GM10248 (cell line): ENCODE measurements around the gene LY6G5C.

Experiments used
- CTCF ChIA-PET: fragments of 300-600 bp; sonication (Branson Sonifier 250); formaldehyde crosslinking; extraction: SDS; loops from one replicate; lab custom pipeline; 2021; ENCODE audit warnings: antibody characterized with exemption; lab: Yijun Ruan, JAX
- POLR2A ChIA-PET: fragments of 350-650 bp; sonication (Branson Sonifier 250); formaldehyde crosslinking; extraction: SDS; loops from one replicate; lab custom pipeline; 2020; ENCODE audit warnings: antibody characterized with exemption; lab: Yijun Ruan, JAX
- DNase-seq: peaks from one replicate; pipeline ENCODE4 v3.0.0; 2012; ENCODE audit errors: extremely low spot score
- CTCF ChIP-seq: IDR thresholded peaks from 2 replicates; pipeline ENCODE4 v1.5.1; 2012; ENCODE audit warnings: mild to moderate bottlenecking, low read depth; ENCODE audit errors: extremely low read depth, missing control alignments, control extremely low read depth

Gene LY6G5C

GRCh38 chr6:31691564-31692108 is 10.8 kb upstream of the LY6G5C start:
- TF ChIP-seq CTCF = no peak
- ChIA-PET POLR2A (interaction anchor here (0.5 to 1.3 kb wide), 2 partner anchors 136 to 219 kb away, joined by 3 read pairs; partner anchors contain the start of gene HSPA1B), CTCF (interaction anchor here (1.0 to 6.1 kb wide), 5 partner anchors 11 to 104 kb away, joined by 3 to 26 read pairs (median 11); partner anchors contain the start of genes LY6G5C, LY6G6D and VARS1)
- no peak for DNase-seq

GRCh38 chr6:31691078-31691463 is 10.2 kb upstream of the LY6G5C start:
- ChIA-PET CTCF (interaction anchor here (1.5 to 6.1 kb wide), 5 partner anchors 7 to 79 kb away, joined by 3 to 26 read pairs (median 11); partner anchors contain the start of genes LY6G5C and LY6G6D), POLR2A (no interaction called here)
- DNase-seq = no peak
- TF ChIP-seq CTCF = no peak

- no peak for DNase-seq
- CTCF ChIA-PET = interaction anchor here (0.7 to 6.1 kb wide), 9 partner anchors 8 to 144 kb away, joined by 3 to 26 read pairs (median 4); partner anchors contain the start of genes ATP6V1G2, LY6G5C and LY6G6D
- TF ChIP-seq CTCF = no peak
- POLR2A ChIA-PET = interaction anchor here (0.6 kb wide), 1 partner anchor 130 kb away, joined by 10 read pairs; no protein-coding TSS in a partner anchor
Observed at GRCh38 chr6:31690231-31691077, 9.6 kb upstream of the LY6G5C start.

- POLR2A ChIA-PET = no interaction called here
- CTCF ChIA-PET = interaction anchor here (1.0 to 5.9 kb wide), 8 partner anchors 9 to 69 kb away, joined by 3 to 20 read pairs (median 4); partner anchors contain the start of genes ABHD16A, LY6G5C and LY6G6D
- DNase-seq = no peak
- TF ChIP-seq CTCF = no peak
Observed at GRCh38 chr6:31689249-31690110, 8.6 kb upstream of the LY6G5C start.

GRCh38 chr6:31687860-31688693 is 7.2 kb upstream of the LY6G5C start:
- ChIA-PET POLR2A (no interaction called here), CTCF (interaction anchor here (1.1 to 5.9 kb wide), 3 partner anchors 8 to 264 kb away, joined by 4 to 20 read pairs (median 4); partner anchors contain the start of gene LY6G5C)
- no peak for TF ChIP-seq CTCF
- no peak for DNase-seq
